Measurements from ENCODE around the gene RNF38. TPM values are rescaled to one million over a fixed set of nuclear protein-coding genes. Genes with fewer than 3 reads are reported as not detected.

The RNF38 gene
- polyA plus RNA-seq, 3 donors, result 11.3 to 33.2 (median 13.6) TPM

GRCh38 chr9:36319183-36319582 lies 80.9 kb downstream of the RNF38 start:
- no peak overlapping the region for H3K4me2 ChIP-seq (replicated peaks; ENCODE audit: extremely low read depth, low read length, poor library complexity, severe bottlenecking)
- H3K27ac Mint-ChIP-seq, result no peak overlapping the region
- H3K9me3 ChIP-seq (replicated peaks in 1 of 2; ENCODE audit: control insufficient read depth in 1 of 2, insufficient read depth in 1 of 2, low read length in 2 of 2), result no peaks in the 10 kb centered on the region
- peaks cover 0 to 5% (median 0%) of the 10 kb centered on the region in 7 donors for H3K9me3 Mint-ChIP-seq
- H3K27me3 ChIP-seq (ENCODE audit: control insufficient read depth in 2 of 2, insufficient read depth in 2 of 2, low read length in 2 of 2), result no peaks in the 10 kb centered on the region
- H4K20me1 ChIP-seq (ENCODE audit: insufficient read depth, low read length), result no peaks in the 10 kb centered on the region
- no peak overlapping the region for H3K4me3 Mint-ChIP-seq
- no peak overlapping the region for H3K9ac ChIP-seq (ENCODE audit: insufficient read depth, low read length, poor library complexity, severe bottlenecking)
- 94% methylated on average over 6 of the region's 7 CpGs for WGBS (ENCODE audit: insufficient coverage)
- no peaks in the 10 kb centered on the region for H3K4me1 ChIP-seq (ENCODE audit: control insufficient read depth in 1 of 2, insufficient read depth in 2 of 2, low read length in 2 of 2)
- H3K27ac ChIP-seq (ENCODE audit: low read depth in 1 of 2, low read length in 2 of 2), result no peak overlapping the region
- no peak for TF ChIP-seq CTCF (IDR thresholded peaks at IDR 0.05)
- H3K79me2 ChIP-seq (ENCODE audit: insufficient read depth, low read length), result no peaks in the 10 kb centered on the region
- intact Hi-C loops (cut with micrococcal nuclease), result no loop called here
- no peak overlapping the region for H3K4me3 ChIP-seq (replicated peaks in 1 of 3; ENCODE audit: low read depth in 2 of 3, low read length in 3 of 3)
- H3K27me3 Mint-ChIP-seq (ENCODE audit: low read depth in 3 of 3), result peaks cover 0 to 4% (median 2%) of the 10 kb centered on the region in 3 donors
- no peaks in the 10 kb centered on the region for H3K36me3 Mint-ChIP-seq
- no peak for DNase-seq
- H3K36me3 ChIP-seq (replicated peaks in 1 of 2; ENCODE audit: control insufficient read depth in 1 of 2, insufficient read depth in 2 of 2, low read length in 2 of 2), result no peaks in the 10 kb centered on the region
- peaks cover 2% of the 10 kb centered on the region for H3K4me1 Mint-ChIP-seq
- H2AFZ ChIP-seq (ENCODE audit: insufficient read depth, low read depth, low read length, poor library complexity, severe bottlenecking), result no peak overlapping the region

- peaks cover 0 to 5% (median 0%) of the 10 kb centered on the region in 7 donors for H3K9me3 Mint-ChIP-seq
- H3K9ac ChIP-seq (ENCODE audit: insufficient read depth, low read length, poor library complexity, severe bottlenecking), result no peak overlapping the region
- H2AFZ ChIP-seq (ENCODE audit: insufficient read depth, low read depth, low read length, poor library complexity, severe bottlenecking), result no peak overlapping the region
- no peak overlapping the region for H3K4me3 Mint-ChIP-seq
- H3K4me2 ChIP-seq (replicated peaks; ENCODE audit: extremely low read depth, low read length, poor library complexity, severe bottlenecking), result no peak overlapping the region
- DNase-seq, result no peak
- no peak overlapping the region for H3K27ac ChIP-seq (ENCODE audit: low read depth in 1 of 2, low read length in 2 of 2)
- H3K79me2 ChIP-seq (ENCODE audit: insufficient read depth, low read length), result no peaks in the 10 kb centered on the region
- H3K4me3 ChIP-seq (replicated peaks in 1 of 3; ENCODE audit: low read depth in 2 of 3, low read length in 3 of 3), result no peak overlapping the region
- no peaks in the 10 kb centered on the region for H3K27me3 ChIP-seq (ENCODE audit: control insufficient read depth in 2 of 2, insufficient read depth in 2 of 2, low read length in 2 of 2)
- H3K4me1 ChIP-seq (ENCODE audit: control insufficient read depth in 1 of 2, insufficient read depth in 2 of 2, low read length in 2 of 2), result no peaks in the 10 kb centered on the region
- intact Hi-C loops (cut with micrococcal nuclease), result no loop called here
- H3K36me3 ChIP-seq (replicated peaks in 1 of 2; ENCODE audit: control insufficient read depth in 1 of 2, insufficient read depth in 2 of 2, low read length in 2 of 2), result no peaks in the 10 kb centered on the region
- H3K9me3 ChIP-seq (replicated peaks in 1 of 2; ENCODE audit: control insufficient read depth in 1 of 2, insufficient read depth in 1 of 2, low read length in 2 of 2), result no peaks in the 10 kb centered on the region
- H3K4me1 Mint-ChIP-seq, result peaks cover 2% of the 10 kb centered on the region
- no peaks in the 10 kb centered on the region for H3K36me3 Mint-ChIP-seq
- H4K20me1 ChIP-seq (ENCODE audit: insufficient read depth, low read length), result no peaks in the 10 kb centered on the region
- WGBS (ENCODE audit: insufficient coverage), result 73% methylated on average over 3 of the region's 14 CpGs
- H3K27ac Mint-ChIP-seq, result peak overlapping the region in 2 of 7 donors; percentile 47 to 53
- TF ChIP-seq CTCF (IDR thresholded peaks at IDR 0.05), result no peak
- H3K27me3 Mint-ChIP-seq (ENCODE audit: low read depth in 3 of 3), result peaks cover 0 to 2% (median 2%) of the 10 kb centered on the region in 3 donors
Observed at GRCh38 chr9:36318212-36318802, 81.8 kb downstream of the RNF38 start.

Measured in CD14-positive monocyte (primary cell).